Choroid plexus epithelial cell (primary cell): ENCODE measurements around the gene PPM1J.
A peak's percentile ranks its signal among the peaks of the same experiment; 100 is the strongest.

Source experiments
- DNase-seq: peaks from one replicate; pipeline ENCODE4 v3.0.0-alpha.2; 2010; ENCODE audit warnings: low read depth
- H3K4me3 ChIP-seq: 2 replicates; pipeline ENCODE4 v1.5.1; 2011; ENCODE audit warnings: low read depth, mild to moderate bottlenecking, control low read depth, low read length, moderate library complexity
- TF ChIP-seq, protein P1 (sequence below): conservative IDR thresholded peaks from 2 replicates; pipeline ENCODE4 v1.5.1; 2011; ENCODE audit warnings: low read depth, mild to moderate bottlenecking, control low read depth, inconsistent platforms, low read length, moderate library complexity

Gene PPM1J

DNA sequence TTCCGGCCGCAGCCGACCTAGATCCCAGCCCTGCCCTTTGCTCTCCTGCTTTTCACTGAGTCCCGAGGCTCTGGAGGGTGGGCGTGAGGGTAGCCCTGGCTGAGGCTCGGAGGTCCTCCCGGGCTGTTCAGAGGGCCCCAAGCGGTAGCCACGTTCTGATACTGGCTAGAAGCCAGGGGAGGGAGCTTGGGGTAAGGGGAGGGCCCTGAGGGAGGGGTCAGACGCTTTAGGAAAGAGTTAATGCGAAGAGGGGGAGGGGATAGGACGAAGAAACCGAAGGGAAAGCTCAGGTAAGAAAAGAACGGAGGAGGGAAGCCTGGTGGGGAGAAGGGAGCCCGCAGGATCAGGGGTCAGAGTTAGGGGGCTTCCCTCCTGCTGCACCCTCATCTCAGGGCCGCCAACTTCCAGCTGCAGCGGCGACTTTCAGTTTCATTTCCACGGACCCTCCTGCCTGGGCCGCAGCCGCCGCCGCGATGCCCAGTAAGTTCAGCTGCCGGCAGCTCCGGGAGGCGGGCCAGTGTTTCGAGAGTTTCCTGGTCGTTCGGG lies 40.6 kb downstream of the PPM1J start, which contains the start of gene MOV10:
TSS of gene MOV10 (plus strand) at position 220 of the 546 bp plus-strand sequence. CDS start at position 474, 254 bp downstream.
- DNase-seq = peak; percentile 79
- H3K4me3 ChIP-seq = peak within 1 kb of the TSS; percentile 81
- TF ChIP-seq, protein P1, sequence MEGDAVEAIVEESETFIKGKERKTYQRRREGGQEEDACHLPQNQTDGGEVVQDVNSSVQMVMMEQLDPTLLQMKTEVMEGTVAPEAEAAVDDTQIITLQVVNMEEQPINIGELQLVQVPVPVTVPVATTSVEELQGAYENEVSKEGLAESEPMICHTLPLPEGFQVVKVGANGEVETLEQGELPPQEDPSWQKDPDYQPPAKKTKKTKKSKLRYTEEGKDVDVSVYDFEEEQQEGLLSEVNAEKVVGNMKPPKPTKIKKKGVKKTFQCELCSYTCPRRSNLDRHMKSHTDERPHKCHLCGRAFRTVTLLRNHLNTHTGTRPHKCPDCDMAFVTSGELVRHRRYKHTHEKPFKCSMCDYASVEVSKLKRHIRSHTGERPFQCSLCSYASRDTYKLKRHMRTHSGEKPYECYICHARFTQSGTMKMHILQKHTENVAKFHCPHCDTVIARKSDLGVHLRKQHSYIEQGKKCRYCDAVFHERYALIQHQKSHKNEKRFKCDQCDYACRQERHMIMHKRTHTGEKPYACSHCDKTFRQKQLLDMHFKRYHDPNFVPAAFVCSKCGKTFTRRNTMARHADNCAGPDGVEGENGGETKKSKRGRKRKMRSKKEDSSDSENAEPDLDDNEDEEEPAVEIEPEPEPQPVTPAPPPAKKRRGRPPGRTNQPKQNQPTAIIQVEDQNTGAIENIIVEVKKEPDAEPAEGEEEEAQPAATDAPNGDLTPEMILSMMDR = peak; percentile 10

DNA sequence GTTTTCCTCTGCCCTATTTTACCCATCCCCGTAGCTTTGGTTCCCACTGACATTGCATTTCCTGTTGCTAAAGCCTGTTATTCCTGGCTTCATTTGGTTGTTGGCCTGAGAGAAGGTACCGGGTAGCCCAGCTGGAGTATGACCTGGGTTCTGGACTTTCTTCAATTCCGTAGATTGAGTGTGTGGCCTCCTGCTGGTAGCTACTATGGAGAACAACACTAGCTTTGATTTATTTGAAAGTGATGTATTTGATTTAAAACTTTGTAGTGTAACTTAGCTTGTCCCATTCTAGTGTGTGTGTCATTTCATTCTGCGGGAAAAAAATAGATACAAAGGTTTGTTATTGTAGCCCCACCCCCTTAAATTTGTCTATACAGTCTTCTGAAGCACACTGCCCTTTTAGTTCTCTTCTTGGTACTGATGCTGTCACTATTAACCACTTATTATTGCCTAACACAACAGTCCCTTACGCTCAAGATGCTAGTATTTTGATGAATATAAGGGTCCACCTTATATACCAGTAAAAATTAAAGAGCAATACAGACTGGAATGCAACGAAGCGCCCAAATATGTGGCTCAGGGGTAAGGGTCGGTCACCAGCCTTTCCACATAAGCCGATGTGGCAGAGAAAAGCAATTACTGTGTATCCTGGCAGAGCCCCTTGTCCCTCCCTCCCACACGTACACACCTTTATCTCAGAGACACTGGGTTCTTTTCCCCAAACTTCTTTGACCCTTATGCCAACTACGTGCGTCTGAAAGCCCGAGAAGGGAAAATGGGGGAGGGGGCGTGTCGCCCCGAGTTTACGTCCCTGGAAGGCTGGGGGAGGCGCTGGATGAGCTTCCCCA lies 41.3 kb downstream of the PPM1J start:
- TF ChIP-seq, protein P1 = peak; percentile 70
- H3K4me3 ChIP-seq = peak overlapping the region; percentile 81
- DNase-seq = peak; percentile 89

DNA sequence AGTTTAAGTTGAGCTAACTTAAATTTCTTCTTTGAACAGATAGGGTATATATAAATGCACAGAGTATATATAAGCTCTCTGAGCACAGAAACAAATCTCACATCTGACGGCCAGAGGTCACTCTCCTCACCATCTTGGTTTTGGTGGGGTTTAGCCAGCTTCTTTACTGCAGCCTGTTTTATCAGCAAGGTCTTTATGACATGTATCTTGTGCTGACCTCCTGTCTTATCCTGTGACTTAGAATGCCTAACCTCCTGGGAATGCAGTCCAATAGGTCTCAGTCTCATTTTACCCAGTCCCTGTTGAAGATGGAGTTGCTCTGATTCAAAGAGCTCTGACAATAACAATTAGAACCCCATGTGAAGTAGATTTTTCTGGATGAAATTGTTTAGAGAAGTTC lies 42.3 kb downstream of the PPM1J start:
- no peak overlapping the region for H3K4me3 ChIP-seq
- no peak for DNase-seq
- TF ChIP-seq, protein P1 = no peak

DNA sequence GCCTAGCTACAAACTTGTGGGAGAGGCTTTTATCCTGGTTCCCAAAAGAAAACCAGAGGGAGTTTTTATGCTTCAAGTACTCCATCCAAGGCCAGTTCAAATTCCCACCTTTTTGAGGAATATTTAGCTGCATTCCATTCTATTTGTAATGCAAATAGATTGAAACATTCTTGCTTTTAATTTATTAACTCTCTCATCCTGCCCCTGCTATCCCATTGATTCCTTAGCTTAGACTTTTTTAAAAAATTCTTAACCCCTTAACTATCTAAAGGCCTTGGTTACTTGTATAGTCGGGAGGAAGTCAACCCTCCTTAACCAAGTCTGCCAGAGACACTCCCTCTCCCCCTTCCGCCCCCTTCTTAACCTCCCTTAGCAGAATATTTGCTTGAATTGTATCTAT lies 43.1 kb downstream of the PPM1J start:
- DNase-seq = no peak
- TF ChIP-seq, protein P1 = no peak
- no peak overlapping the region for H3K4me3 ChIP-seq

DNA sequence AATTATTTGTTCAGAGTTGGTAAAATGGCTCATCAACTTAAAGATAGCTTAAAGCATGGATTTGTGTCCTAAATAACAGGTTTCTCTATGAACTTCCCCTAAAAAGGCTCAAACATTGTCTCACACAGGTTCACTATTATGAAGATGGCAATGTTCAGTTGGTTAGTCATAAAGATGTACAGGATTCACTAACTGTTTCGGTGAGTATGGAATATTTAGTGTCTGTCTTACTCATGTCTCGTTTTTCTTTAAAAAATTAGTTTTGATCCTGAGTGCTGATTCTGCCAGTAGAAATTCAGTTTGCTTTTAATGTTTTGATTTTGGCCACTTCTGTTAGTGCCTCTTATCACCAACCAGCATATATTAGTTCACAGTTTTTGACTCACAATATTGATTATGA lies 48.2 kb downstream of the PPM1J start:
- DNase-seq = no peak
- TF ChIP-seq, protein P1 = no peak
- no peak overlapping the region for H3K4me3 ChIP-seq

DNA sequence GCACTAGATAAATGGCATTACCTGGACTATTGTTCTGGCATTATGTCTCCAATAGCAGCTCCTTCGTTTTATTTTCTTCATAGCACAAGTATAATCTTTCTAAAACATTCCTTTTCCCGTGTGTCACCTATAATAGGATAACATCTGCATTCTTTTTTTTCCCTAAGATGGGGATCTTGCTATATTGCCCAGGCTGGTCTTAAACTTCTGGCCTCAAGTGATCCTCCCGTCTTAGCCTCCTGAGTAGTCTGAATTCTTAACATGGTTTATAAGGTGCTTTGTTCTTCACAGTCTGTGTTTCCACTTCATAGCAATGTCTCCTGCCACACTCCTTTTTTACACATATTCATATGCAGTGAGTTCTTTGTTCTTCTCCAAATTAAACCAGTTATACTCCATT lies 49.3 kb downstream of the PPM1J start:
- H3K4me3 ChIP-seq = no peak overlapping the region
- TF ChIP-seq, protein P1 = no peak
- DNase-seq = no peak
